HG03025 (cell line): ENCODE data around the gene UTP25.
"Not testable (repeated sequence)": the region's sequence is repeated elsewhere in the genome, so short reads cannot be mapped to it uniquely, and the experiment has no call there.

ENCODE experiments used
- ATAC-seq: cut with Tn5 transposase; IDR thresholded peaks from one replicate; pipeline ENCODE4 v1.9.1; 2021; ENCODE audit warnings: mild to moderate bottlenecking, moderate library complexity; ENCODE audit not compliant: unreplicated experiment, low FRiP score

UTP25 gene

GRCh38 chr1:209888291-209889076 is 60.7 kb downstream of the UTP25 start:
- not testable (repeated sequence) for ATAC-seq

GRCh38 chr1:209889077-209889418 is 61.3 kb downstream of the UTP25 start:
- no peak for ATAC-seq

- no peak for ATAC-seq
Observed at GRCh38 chr1:209890641-209891330, 63.0 kb downstream of the UTP25 start.

GRCh38 chr1:209893751-209894150 is 66.0 kb downstream of the UTP25 start:
- ATAC-seq: no peak

GRCh38 chr1:209895709-209896108 is 67.9 kb downstream of the UTP25 start:
- no peak for ATAC-seq

GRCh38 chr1:209896346-209896745 is 68.6 kb downstream of the UTP25 start:
- ATAC-seq: no peak

GRCh38 chr1:209898271-209898670 is 70.5 kb downstream of the UTP25 start:
- ATAC-seq: not testable (repeated sequence)

GRCh38 chr1:209898851-209899250 is 71.1 kb downstream of the UTP25 start:
- ATAC-seq: not testable (repeated sequence)

- ATAC-seq: no peak
Observed at GRCh38 chr1:209899948-209900347, 72.2 kb downstream of the UTP25 start.

GRCh38 chr1:209900734-209901133 is 73.0 kb downstream of the UTP25 start:
- ATAC-seq: no peak

- no peak for ATAC-seq
Observed at GRCh38 chr1:209901211-209901610, 73.4 kb downstream of the UTP25 start.

- not testable (repeated sequence) for ATAC-seq
Observed at GRCh38 chr1:209904774-209905173, 77.0 kb downstream of the UTP25 start.
